Lower leg skin (tissue), 3 donors: ENCODE results near the gene HSFX3.
"Not testable (repeated sequence)": the region's sequence is repeated elsewhere in the genome, so short reads cannot be mapped to it uniquely, and the experiment has no call there.

Experiments used
- POLR2A ChIP-seq, 2 donors: fragments of 450-650 bp; IDR thresholded peaks; one replicate each; pipeline ENCODE4 v1.6.1; 2016 to 2017; ENCODE audit warnings: antibody characterized with exemption in 2 of 2, mild to moderate bottlenecking in 1 of 2, moderate library complexity in 1 of 2
- TF ChIP-seq, protein P1 (sequence below), 3 donors: fragments of 450-650 bp; IDR thresholded peaks; one replicate each; pipeline ENCODE4 v1.5.1; 2016; ENCODE audit warnings: antibody characterized with exemption in 3 of 3, mild to moderate bottlenecking in 3 of 3, moderate library complexity in 2 of 3

DNA sequence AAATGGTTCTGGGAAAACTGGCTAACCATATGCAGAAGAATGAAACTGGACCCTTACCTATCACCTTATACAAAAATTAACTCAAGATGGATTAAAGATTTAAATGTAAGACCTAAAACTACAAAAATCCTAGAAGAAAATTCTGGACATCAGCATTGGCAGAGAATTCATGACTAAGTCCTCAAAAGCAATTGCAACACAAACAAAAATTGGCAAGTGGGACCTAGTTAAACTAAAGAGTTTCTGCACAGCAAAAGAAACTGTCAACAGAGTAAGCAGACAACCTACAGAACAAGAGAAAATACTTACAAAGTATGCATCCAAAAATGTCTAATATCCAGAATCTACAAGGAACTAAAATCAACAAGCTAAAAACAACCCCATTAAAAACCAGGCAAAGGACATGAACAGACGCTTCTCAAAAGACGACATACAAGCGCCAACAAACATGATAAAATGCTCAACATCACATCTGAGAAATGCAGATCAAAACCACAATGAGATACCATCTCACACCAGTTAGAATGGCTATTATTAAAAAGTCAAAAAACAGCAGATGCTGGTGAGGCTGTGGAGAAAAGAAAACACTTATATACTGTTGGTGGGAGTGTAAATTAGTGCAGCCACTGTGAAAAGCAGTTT lies 29.0 kb downstream of the HSFX3 start:
- TF ChIP-seq, protein P1, sequence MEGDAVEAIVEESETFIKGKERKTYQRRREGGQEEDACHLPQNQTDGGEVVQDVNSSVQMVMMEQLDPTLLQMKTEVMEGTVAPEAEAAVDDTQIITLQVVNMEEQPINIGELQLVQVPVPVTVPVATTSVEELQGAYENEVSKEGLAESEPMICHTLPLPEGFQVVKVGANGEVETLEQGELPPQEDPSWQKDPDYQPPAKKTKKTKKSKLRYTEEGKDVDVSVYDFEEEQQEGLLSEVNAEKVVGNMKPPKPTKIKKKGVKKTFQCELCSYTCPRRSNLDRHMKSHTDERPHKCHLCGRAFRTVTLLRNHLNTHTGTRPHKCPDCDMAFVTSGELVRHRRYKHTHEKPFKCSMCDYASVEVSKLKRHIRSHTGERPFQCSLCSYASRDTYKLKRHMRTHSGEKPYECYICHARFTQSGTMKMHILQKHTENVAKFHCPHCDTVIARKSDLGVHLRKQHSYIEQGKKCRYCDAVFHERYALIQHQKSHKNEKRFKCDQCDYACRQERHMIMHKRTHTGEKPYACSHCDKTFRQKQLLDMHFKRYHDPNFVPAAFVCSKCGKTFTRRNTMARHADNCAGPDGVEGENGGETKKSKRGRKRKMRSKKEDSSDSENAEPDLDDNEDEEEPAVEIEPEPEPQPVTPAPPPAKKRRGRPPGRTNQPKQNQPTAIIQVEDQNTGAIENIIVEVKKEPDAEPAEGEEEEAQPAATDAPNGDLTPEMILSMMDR (IDR thresholded peaks at IDR 0.05): not testable (repeated sequence)
- TF ChIP-seq POLR2A (IDR thresholded peaks at IDR 0.05): not testable (repeated sequence)
